MCF 10A (cell line): ENCODE measurements around the gene KCNMB4. TPM values are rescaled to one million over a fixed set of nuclear protein-coding genes. Genes with fewer than 3 reads are reported as not detected.
A peak's percentile ranks its signal among the peaks of the same experiment; 100 is the strongest.

Experiments
- BruUV-seq: library from RNA; stranded (reverse); fragments of 400-500 nt; replicated peaks from 2 replicates; lab custom pipeline; 2021; lab: Mats Ljungman, UMichigan
- CTCF ChIA-PET: fragments of 300-600 bp; sonication (Branson Sonifier 250); formaldehyde crosslinking; extraction: SDS; loops from one replicate; lab custom pipeline; 2021; ENCODE audit warnings: antibody characterized with exemption, inconsistent platforms; lab: Yijun Ruan, JAX
- POLR2A ChIA-PET: fragments of 300-600, 350-650 bp; sonication (Branson Sonifier 250); formaldehyde crosslinking; extraction: SDS; loops from one replicate; lab custom pipeline; 2020; ENCODE audit warnings: antibody characterized with exemption, inconsistent platforms; lab: Yijun Ruan, JAX
- DNase-seq: peaks from one replicate; pipeline ENCODE4 v3.0.0-alpha.2; 2018; ENCODE audit not compliant: unreplicated experiment
- H3K27ac Mint-ChIP-seq: one replicate; pipeline ENCODE4 v1.8.0; 2022; ENCODE audit warnings: mild to moderate bottlenecking, low read depth, mixed read lengths; ENCODE audit not compliant: unreplicated experiment
- H3K27me3 Mint-ChIP-seq: one replicate; pipeline ENCODE4 v1.8.0; 2022; ENCODE audit warnings: mixed read lengths; ENCODE audit not compliant: insufficient read depth, unreplicated experiment
- H3K36me3 Mint-ChIP-seq: one replicate; pipeline ENCODE4 v1.8.0; 2022; ENCODE audit warnings: mild to moderate bottlenecking, moderate library complexity, mixed read lengths; ENCODE audit not compliant: insufficient read depth, unreplicated experiment
- H3K4me1 Mint-ChIP-seq: one replicate; pipeline ENCODE4 v1.8.0; 2022; ENCODE audit warnings: mixed read lengths; ENCODE audit not compliant: insufficient read depth, unreplicated experiment
- H3K4me3 Mint-ChIP-seq: one replicate; pipeline ENCODE4 v1.8.0; 2022; ENCODE audit warnings: mild to moderate bottlenecking, moderate library complexity, mixed read lengths; ENCODE audit not compliant: unreplicated experiment
- H3K9me3 Mint-ChIP-seq: one replicate; pipeline ENCODE4 v1.8.0; 2022; ENCODE audit warnings: mixed read lengths; ENCODE audit not compliant: unreplicated experiment
- intact Hi-C: fragments of 100-400 bp; cut with micrococcal nuclease; formaldehyde crosslinking; loops from 2 replicates; pipeline ENCODE4 v1.14.1; 2022
- total RNA-seq: library from RNA; stranded (reverse); gene quantifications from 2 replicates; pipeline ENCODE4 v1.2.3, GENCODE V29; 2022
- TF ChIP-seq, protein P1 (sequence below): fragments of 200-600 bp; IDR thresholded peaks from one replicate; pipeline ENCODE4 v1.8.0; 2022; ENCODE audit warnings: antibody characterized with exemption, mild to moderate bottlenecking; ENCODE audit not compliant: unreplicated experiment

The KCNMB4 gene
- total RNA-seq, 1 experiment from 2014 or later = not detected

DNA sequence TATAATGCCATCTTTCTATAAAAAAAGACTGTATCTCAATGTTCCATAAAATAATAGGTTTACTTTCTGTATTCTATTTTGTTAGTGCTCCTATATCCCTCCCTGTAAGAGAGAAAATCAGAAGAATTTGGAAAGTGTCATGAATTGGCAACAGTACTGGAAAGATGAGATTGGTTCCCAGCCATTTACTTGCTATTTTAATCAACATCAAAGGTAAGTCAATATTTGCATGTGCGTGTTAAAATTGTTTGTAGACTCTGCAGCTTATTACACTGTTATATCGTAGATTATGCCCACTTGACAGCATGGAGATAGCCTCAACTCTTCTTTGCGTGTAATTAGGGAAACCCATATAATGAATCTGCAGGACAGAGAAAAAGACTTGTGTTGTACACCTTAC lies 34.0 kb downstream of the KCNMB4 start:
- CTCF ChIA-PET = no interaction called here
- intact Hi-C loops = no loop called here
- no peaks in the 10 kb centered on the region for H3K36me3 Mint-ChIP-seq
- TF ChIP-seq, protein P1, sequence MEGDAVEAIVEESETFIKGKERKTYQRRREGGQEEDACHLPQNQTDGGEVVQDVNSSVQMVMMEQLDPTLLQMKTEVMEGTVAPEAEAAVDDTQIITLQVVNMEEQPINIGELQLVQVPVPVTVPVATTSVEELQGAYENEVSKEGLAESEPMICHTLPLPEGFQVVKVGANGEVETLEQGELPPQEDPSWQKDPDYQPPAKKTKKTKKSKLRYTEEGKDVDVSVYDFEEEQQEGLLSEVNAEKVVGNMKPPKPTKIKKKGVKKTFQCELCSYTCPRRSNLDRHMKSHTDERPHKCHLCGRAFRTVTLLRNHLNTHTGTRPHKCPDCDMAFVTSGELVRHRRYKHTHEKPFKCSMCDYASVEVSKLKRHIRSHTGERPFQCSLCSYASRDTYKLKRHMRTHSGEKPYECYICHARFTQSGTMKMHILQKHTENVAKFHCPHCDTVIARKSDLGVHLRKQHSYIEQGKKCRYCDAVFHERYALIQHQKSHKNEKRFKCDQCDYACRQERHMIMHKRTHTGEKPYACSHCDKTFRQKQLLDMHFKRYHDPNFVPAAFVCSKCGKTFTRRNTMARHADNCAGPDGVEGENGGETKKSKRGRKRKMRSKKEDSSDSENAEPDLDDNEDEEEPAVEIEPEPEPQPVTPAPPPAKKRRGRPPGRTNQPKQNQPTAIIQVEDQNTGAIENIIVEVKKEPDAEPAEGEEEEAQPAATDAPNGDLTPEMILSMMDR = no peak
- H3K9me3 Mint-ChIP-seq = no peaks in the 10 kb centered on the region
- BruUV-seq = no TSS peak
- no peak overlapping the region for H3K4me3 Mint-ChIP-seq
- no peak overlapping the region for H3K27ac Mint-ChIP-seq
- H3K27me3 Mint-ChIP-seq = peaks cover under 1% of the 10 kb centered on the region
- DNase-seq = no peak
- POLR2A ChIA-PET = no interaction called here
- H3K4me1 Mint-ChIP-seq = no peaks in the 10 kb centered on the region

DNA sequence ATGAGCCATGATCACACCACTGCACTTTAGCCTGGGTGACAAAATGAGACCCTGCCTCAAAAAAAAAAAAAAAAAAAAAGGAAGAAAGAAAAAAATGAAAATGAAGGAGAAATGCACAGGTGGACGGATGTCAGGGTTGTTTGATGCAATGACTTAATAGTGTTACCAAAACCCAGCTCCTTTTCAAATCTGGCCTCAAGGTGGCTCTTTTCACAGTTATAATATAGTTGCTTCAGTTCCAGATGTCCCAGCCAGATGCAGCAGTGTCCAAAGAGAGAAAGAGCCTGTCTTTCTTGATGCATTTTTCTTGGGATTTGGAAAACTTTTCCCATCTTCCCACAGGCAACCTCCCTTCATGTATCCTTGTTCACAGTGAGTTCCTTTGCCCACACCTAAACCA lies 36.5 kb downstream of the KCNMB4 start:
- intact Hi-C loops = loop anchor here (2.0 kb wide), 1 partner anchor 174 kb away; no protein-coding TSS in a partner anchor
- ChIA-PET POLR2A (no interaction called here), CTCF (interaction anchor here (0.8 to 2.8 kb wide), 3 partner anchors 12 to 174 kb away, joined by 3 to 11 read pairs (median 5); no protein-coding TSS in a partner anchor)
- H3K4me3 Mint-ChIP-seq = no peak overlapping the region
- DNase-seq = peak; percentile 15
- no peaks in the 10 kb centered on the region for H3K9me3 Mint-ChIP-seq
- BruUV-seq = no TSS peak
- peaks cover 11% of the 10 kb centered on the region for H3K27me3 Mint-ChIP-seq
- no peaks in the 10 kb centered on the region for H3K4me1 Mint-ChIP-seq
- no peaks in the 10 kb centered on the region for H3K36me3 Mint-ChIP-seq
- H3K27ac Mint-ChIP-seq = no peak overlapping the region
- TF ChIP-seq, protein P1 = no peak

DNA sequence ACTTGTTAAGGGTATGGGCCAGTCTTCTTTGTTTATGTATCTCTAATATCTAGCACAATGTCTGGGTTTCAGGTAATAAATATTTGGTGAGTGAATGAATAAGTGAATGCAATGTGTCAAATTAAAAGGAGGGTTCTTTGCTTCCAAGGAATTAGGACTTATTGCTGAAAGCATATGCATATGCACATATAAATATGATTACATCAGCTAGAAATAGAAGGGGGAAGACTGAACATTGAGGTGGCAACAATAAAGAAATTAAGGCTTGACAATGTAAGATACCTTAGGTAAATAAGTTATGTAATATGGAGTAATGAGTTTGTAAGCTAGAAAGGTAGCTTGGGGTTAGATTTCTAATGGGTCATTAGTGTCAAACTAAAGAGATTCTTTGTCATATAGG lies 37.7 kb downstream of the KCNMB4 start:
- intact Hi-C loops = loop anchor here (2.0 kb wide), 1 partner anchor 173 kb away; no protein-coding TSS in a partner anchor
- H3K4me1 Mint-ChIP-seq = no peaks in the 10 kb centered on the region
- H3K36me3 Mint-ChIP-seq = no peaks in the 10 kb centered on the region
- no peaks in the 10 kb centered on the region for H3K9me3 Mint-ChIP-seq
- H3K27me3 Mint-ChIP-seq = peaks cover 16% of the 10 kb centered on the region
- no peak overlapping the region for H3K4me3 Mint-ChIP-seq
- BruUV-seq = no TSS peak
- CTCF ChIA-PET = interaction anchor here (0.9 to 2.8 kb wide), 3 partner anchors 12 to 175 kb away, joined by 3 to 11 read pairs (median 3); no protein-coding TSS in a partner anchor
- TF ChIP-seq, protein P1 = no peak
- POLR2A ChIA-PET = interaction anchor here (0.7 kb wide), 1 partner anchor 144 kb away, joined by 3 read pairs; no protein-coding TSS in a partner anchor
- H3K27ac Mint-ChIP-seq = no peak overlapping the region
- no peak for DNase-seq

DNA sequence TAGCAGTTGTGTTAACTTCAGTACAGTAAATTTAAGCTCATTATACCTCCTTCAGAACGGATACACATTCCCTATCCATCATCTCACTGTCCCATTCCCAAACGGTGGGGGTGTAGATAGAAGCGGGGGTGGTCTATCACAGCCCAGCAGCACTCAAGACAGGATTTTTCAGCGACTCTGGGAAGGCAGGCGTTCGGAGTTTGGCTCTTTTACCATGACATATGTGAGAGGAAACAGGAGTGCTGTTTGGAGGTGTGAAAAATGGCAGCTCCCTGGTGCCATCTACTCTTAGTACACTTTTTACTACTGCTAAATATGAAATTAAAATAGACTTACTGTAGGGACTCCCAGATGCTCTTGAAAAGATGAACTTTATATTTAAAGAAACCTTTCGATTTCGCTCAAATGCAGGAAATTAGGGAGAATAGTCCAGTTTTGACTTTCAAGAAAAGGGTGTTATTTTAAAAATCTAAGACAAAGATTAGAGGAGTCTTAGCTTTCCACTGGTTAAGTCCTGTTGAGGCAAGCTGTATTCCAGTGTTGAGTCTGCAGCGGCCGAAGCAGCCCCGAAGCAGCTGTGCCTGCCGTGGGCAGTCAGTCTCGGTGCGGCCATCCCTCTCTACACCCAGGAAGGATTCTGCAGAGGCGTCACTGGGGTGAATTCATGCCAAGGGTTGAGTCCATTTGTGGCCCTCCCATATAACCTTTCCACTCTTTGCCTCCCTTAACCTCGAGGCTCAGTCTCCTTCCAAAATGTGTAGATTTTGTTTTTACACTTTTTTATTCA lies 42.1 kb downstream of the KCNMB4 start:
- Mint-ChIP-seq H3K27me3 (peaks cover 21% of the 10 kb centered on the region), H3K4me3 (no peak overlapping the region), H3K9me3 (no peaks in the 10 kb centered on the region), H3K27ac (no peak overlapping the region), H3K4me1 (no peaks in the 10 kb centered on the region), H3K36me3 (no peaks in the 10 kb centered on the region)
- POLR2A ChIA-PET = no interaction called here
- DNase-seq = no peak
- BruUV-seq = no TSS peak
- intact Hi-C loops = no loop called here
- TF ChIP-seq, protein P1 = no peak
- CTCF ChIA-PET = interaction anchor here (2.1 kb wide), 1 partner anchor 529 kb away, joined by 7 read pairs; no protein-coding TSS in a partner anchor
